ENCODE measurements around the gene CLDN6. TPM values are rescaled to one million over a fixed set of nuclear protein-coding genes. Genes with fewer than 3 reads are reported as not detected.

Gene CLDN6
- total and polyA plus RNA-seq, 9 of the 15 experiments (the other 6 are each of a cell fraction or from before 2014, with no cell fraction given), result 0.22 to 0.75 (median 0.38) TPM; not detected in 3

DNA sequence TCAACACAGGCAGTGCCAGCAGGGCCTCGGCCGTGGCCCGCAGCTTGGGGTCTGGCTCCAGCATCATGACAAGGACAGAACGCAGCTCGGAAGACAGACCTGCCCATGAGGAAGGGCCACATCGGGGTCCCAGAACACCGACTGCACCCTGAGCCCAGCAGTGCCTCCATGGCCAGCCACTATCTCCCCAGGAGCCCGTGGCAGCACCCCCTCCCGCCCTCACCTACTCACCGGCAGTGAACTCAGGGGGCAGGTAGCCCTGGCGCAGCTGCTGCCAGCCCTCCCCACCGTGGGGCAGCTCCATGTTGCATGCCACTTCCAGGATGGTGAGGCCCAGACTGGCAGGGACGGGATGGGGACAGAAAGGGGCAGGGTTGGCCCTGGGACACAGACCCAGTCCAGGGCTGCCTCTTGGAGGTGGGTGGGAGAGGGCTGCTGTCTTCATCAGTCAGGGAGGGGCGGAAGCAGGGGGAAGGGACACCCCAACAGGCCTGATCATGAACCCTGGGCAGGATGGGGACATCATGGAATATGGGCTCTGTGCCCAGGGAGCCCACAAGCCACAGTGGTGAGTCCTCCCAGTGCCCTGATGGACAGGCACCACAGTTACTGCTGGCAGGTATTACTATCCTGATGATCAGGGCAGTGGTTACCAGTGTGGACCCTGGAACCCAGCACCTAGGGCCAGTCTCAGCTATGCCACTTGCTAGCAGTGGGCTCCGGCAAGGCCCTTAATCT is 43.5 kb downstream of the CLDN6 start (continued):
- TF ChIP-seq CCNT2 (IDR thresholded peaks at IDR 0.05; ENCODE audit: borderline replicate concordance, extremely low read depth, insufficient read length, low read depth, low read length), result no peak
- no peak for TF ChIP-seq OTX1 (CRISPR knock-in tag; IDR thresholded peaks at IDR 0.05)

- in situ Hi-C loops (cut with MboI) (no loop called here), intact Hi-C loops (cut with micrococcal nuclease) (no loop called here)
- Histone ChIP-seq H3K4me2 (ENCODE audit: insufficient read depth, low read length) (no peak overlapping the region), H3K27ac (ENCODE audit: extremely low read depth, low read depth, low read length) (0 out of 3 replicates have a peak overlapping the region, but pooled peaks have one; percentile 28), H3K27me3 (ENCODE audit: control insufficient read depth in 2 of 2, insufficient read depth in 2 of 2, low read length in 2 of 2) (no peaks in the 10 kb centered on the region), H3K9me3 (replicated peaks; ENCODE audit: control insufficient read depth, insufficient read depth, low read depth, low read length) (no peaks in the 10 kb centered on the region), H3K79me2 (ENCODE audit: control insufficient read depth, insufficient read depth, low read length) (peaks cover 46% of the 10 kb centered on the region), H3K9me1 (ENCODE audit: control insufficient read depth, insufficient read depth, low read length) (peaks cover 3% of the 10 kb centered on the region), H3K4me3 (no peak overlapping the region), H2AFZ (ENCODE audit: low read depth, low read length) (no peak overlapping the region), H3K9ac (ENCODE audit: insufficient read depth in 1 of 2, low read depth in 2 of 2, low read length in 2 of 2) (peak overlapping the region in 1 of 2 experiments; percentile 81; a peak in 2 of 4 replicates), H4K20me1 (replicated peaks; ENCODE audit: control insufficient read depth, insufficient read depth, low read length) (peaks cover 25% of the 10 kb centered on the region), H3K4me1 (replicated peaks in 1 of 2; ENCODE audit: control insufficient read depth in 2 of 2, insufficient read depth in 2 of 2, low read length in 2 of 2) (peaks cover 9 to 92% of the 10 kb centered on the region in 2 experiments; a peak in 4 of 5 replicates), H3K36me3 (ENCODE audit: control insufficient read depth, insufficient read depth, low read length) (peaks cover 78% of the 10 kb centered on the region; the same call in 2 of the 3 replicates)
- ChIA-PET CTCF (ENCODE audit: low intra/inter-chr PET ratio) (no interaction called here), POLR2A (interaction anchor here (0.5 to 2.1 kb wide), 6 partner anchors 8 to 171 kb away, joined by 3 to 17 read pairs (median 3); partner anchors contain the start of gene PKMYT1)
- no TSS peak for BruUV-seq (replicated peaks)
- no peak for ATAC-seq
- WGBS (ENCODE audit: insufficient coverage, low coverage, missing lambda C conversion rate), result 86% methylated on average over 11 of the region's 17 CpGs
- no peak for FAIRE-seq
- DNase-seq (ENCODE audit: extremely low read depth in 1 of 4, low spot score in 3 of 4), result no peak
- no peak for TF ChIP-seq ATF2 (CRISPR knock-in tag; IDR thresholded peaks at IDR 0.05)
- no peak for TF ChIP-seq PRDM10 (IDR thresholded peaks at IDR 0.05; ENCODE audit: partially characterized antibody)
- TF ChIP-seq, protein P1, sequence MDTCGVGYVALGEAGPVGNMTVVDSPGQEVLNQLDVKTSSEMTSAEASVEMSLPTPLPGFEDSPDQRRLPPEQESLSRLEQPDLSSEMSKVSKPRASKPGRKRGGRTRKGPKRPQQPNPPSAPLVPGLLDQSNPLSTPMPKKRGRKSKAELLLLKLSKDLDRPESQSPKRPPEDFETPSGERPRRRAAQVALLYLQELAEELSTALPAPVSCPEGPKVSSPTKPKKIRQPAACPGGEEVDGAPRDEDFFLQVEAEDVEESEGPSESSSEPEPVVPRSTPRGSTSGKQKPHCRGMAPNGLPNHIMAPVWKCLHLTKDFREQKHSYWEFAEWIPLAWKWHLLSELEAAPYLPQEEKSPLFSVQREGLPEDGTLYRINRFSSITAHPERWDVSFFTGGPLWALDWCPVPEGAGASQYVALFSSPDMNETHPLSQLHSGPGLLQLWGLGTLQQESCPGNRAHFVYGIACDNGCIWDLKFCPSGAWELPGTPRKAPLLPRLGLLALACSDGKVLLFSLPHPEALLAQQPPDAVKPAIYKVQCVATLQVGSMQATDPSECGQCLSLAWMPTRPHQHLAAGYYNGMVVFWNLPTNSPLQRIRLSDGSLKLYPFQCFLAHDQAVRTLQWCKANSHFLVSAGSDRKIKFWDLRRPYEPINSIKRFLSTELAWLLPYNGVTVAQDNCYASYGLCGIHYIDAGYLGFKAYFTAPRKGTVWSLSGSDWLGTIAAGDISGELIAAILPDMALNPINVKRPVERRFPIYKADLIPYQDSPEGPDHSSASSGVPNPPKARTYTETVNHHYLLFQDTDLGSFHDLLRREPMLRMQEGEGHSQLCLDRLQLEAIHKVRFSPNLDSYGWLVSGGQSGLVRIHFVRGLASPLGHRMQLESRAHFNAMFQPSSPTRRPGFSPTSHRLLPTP (IDR thresholded peaks at IDR 0.05; ENCODE audit: borderline replicate concordance, extremely low read depth, insufficient read length), result no peak
- TF ChIP-seq RFX5 (IDR thresholded peaks at IDR 0.05; ENCODE audit: low read depth, low read length), result no peak
- TF ChIP-seq POLR2A (conservative IDR thresholded peaks at IDR 0.05), result peak; percentile 11; the same call in 1 of the 2 replicates
- TF ChIP-seq, protein P2, sequence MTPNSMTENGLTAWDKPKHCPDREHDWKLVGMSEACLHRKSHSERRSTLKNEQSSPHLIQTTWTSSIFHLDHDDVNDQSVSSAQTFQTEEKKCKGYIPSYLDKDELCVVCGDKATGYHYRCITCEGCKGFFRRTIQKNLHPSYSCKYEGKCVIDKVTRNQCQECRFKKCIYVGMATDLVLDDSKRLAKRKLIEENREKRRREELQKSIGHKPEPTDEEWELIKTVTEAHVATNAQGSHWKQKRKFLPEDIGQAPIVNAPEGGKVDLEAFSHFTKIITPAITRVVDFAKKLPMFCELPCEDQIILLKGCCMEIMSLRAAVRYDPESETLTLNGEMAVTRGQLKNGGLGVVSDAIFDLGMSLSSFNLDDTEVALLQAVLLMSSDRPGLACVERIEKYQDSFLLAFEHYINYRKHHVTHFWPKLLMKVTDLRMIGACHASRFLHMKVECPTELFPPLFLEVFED (CRISPR knock-in tag; conservative IDR thresholded peaks at IDR 0.05), result no peak
Measured at GRCh38 chr16:2973605-2974318, 44.2 kb downstream of the CLDN6 start.

Measured in K562 (cell line).